IMR-90 (cell line): Measurements from ENCODE around the gene MRPL44. TPM values are rescaled to one million over a fixed set of nuclear protein-coding genes. Genes with fewer than 3 reads are reported as not detected.

Experiments
- ATAC-seq: fragments of 200-7000 bp; cut with Tn5 transposase; 2 replicates; pipeline ENCODE4 v1.9.1; 2020; ENCODE audit warnings: low read depth, mild to moderate bottlenecking, moderate library complexity
- BruUV-seq: library from RNA; stranded (reverse); fragments of 400-500 nt; replicated peaks from 2 replicates; lab custom pipeline; 2021; lab: Mats Ljungman, UMichigan
- CTCF ChIA-PET: fragments of 300-600 bp; formaldehyde crosslinking; extraction: SDS; loops from one replicate; lab custom pipeline; 2021; ENCODE audit warnings: antibody characterized with exemption; lab: Yijun Ruan, JAX
- POLR2A ChIA-PET: fragments of 300-600 bp; sonication (Branson Sonifier 250); formaldehyde crosslinking; loops from one replicate; lab custom pipeline; 2022; ENCODE audit warnings: antibody characterized with exemption; ENCODE audit not compliant: unreplicated experiment; lab: Charles Lee
- DNase-seq: peaks from one replicate; pipeline ENCODE4 v3.0.0; 2013
- H2AFZ ChIP-seq: replicated peaks from 2 replicates; pipeline ENCODE3; 2013; ENCODE audit warnings: low read length, mild to moderate bottlenecking; ENCODE audit not compliant: poor library complexity
- H2AK5ac ChIP-seq: 2 replicates; pipeline ENCODE4 v1.6.1; 2013; ENCODE audit warnings: low read depth, low read length, inconsistent platforms
- H2AK9ac ChIP-seq: replicated peaks from 2 replicates; pipeline ENCODE3; 2013; ENCODE audit warnings: mild to moderate bottlenecking, low read depth, low read length, moderate library complexity; ENCODE audit not compliant: poor library complexity
- H2BK120ac ChIP-seq: 2 replicates; pipeline ENCODE4 v1.6.1; 2013; ENCODE audit warnings: low read depth, low read length, inconsistent platforms
- H2BK15ac ChIP-seq: 3 replicates; pipeline ENCODE4 v1.6.1; 2013; ENCODE audit warnings: low read depth, low read length, inconsistent platforms
- H2BK20ac ChIP-seq: 2 replicates; pipeline ENCODE4 v1.6.1; 2013; ENCODE audit warnings: low read depth, mild to moderate bottlenecking, inconsistent platforms, low read length, moderate library complexity
- H2BK5ac ChIP-seq: 2 replicates; pipeline ENCODE4 v1.6.1; 2013; ENCODE audit warnings: mild to moderate bottlenecking, low read depth, low read length, inconsistent platforms; ENCODE audit not compliant: poor library complexity, severe bottlenecking
- H3K14ac ChIP-seq: replicated peaks from 2 replicates; pipeline ENCODE4 v1.6.1; 2013; ENCODE audit warnings: low read depth, low read length, inconsistent platforms
- H3K18ac ChIP-seq: 2 replicates; pipeline ENCODE4 v1.6.1; 2013; ENCODE audit warnings: low read depth, low read length, control low read depth
- H3K23ac ChIP-seq: 2 replicates; pipeline ENCODE4 v1.6.1; 2013; ENCODE audit warnings: low read depth, low read length, inconsistent platforms
- H3K27ac ChIP-seq: 2 replicates; pipeline ENCODE4 v1.5.1; 2013; ENCODE audit warnings: mild to moderate bottlenecking, control low read depth, low read length; ENCODE audit not compliant: insufficient read depth
- H3K27me3 ChIP-seq: 2 replicates; pipeline ENCODE4 v1.6.1; 2013; ENCODE audit warnings: low read length; ENCODE audit not compliant: control insufficient read depth, insufficient read depth
- H3K36me3 ChIP-seq: 2 replicates; pipeline ENCODE4 v1.6.1; 2013; ENCODE audit warnings: low read length, mixed read lengths; ENCODE audit not compliant: control insufficient read depth, insufficient read depth
- H3K4ac ChIP-seq: 2 replicates; pipeline ENCODE4 v1.6.1; 2013; ENCODE audit warnings: low read depth, low read length, inconsistent platforms
- H3K4me1 ChIP-seq: 2 replicates; pipeline ENCODE4 v1.6.1; 2013; ENCODE audit warnings: low read length, mixed read lengths; ENCODE audit not compliant: control insufficient read depth, insufficient read depth
- H3K4me2 ChIP-seq: 2 replicates; pipeline ENCODE4 v1.6.1; 2013; ENCODE audit warnings: low read depth, mild to moderate bottlenecking, control low read depth, low read length, moderate library complexity
- H3K4me3 ChIP-seq: 2 replicates; pipeline ENCODE4 v1.5.1; 2013; ENCODE audit warnings: low read depth, mild to moderate bottlenecking, control low read depth, low read length, moderate library complexity; ENCODE audit not compliant: insufficient read depth
- H3K56ac ChIP-seq: 2 replicates; pipeline ENCODE4 v1.6.1; 2013; ENCODE audit warnings: low read length, inconsistent platforms; ENCODE audit not compliant: insufficient read depth; ENCODE audit errors: extremely low read depth
- H3K79me1 ChIP-seq, 2 experiments: 2 replicates each; pipeline ENCODE4 v1.6.1; 2013; ENCODE audit warnings: low read length in 2 of 2, inconsistent platforms in 1 of 2, low read depth in 1 of 2
- H3K9ac ChIP-seq: 2 replicates; pipeline ENCODE4 v1.6.1; 2013; ENCODE audit warnings: low read depth, low read length, control low read depth
- H3K9me1 ChIP-seq: 2 replicates; pipeline ENCODE4 v1.6.1; 2013; ENCODE audit warnings: low read length, inconsistent platforms; ENCODE audit not compliant: insufficient read depth
- H3K9me3 ChIP-seq: 2 replicates; pipeline ENCODE4 v1.6.1; 2013; ENCODE audit warnings: low read length; ENCODE audit not compliant: control insufficient read depth, insufficient read depth
- H4K20me1 ChIP-seq: 2 replicates; pipeline ENCODE4 v1.6.1; 2013; ENCODE audit warnings: low read length, inconsistent platforms; ENCODE audit not compliant: insufficient read depth
- H4K5ac ChIP-seq: 2 replicates; pipeline ENCODE4 v1.6.1; 2013; ENCODE audit warnings: mild to moderate bottlenecking, low read depth, low read length, control low read depth
- H4K8ac ChIP-seq, 2 experiments: 2 replicates each; pipeline ENCODE4 v1.6.1; 2013; ENCODE audit warnings: low read depth in 2 of 2, low read length in 2 of 2, control low read depth in 1 of 2, inconsistent platforms in 1 of 2
- H4K91ac ChIP-seq: 2 replicates; pipeline ENCODE4 v1.6.1; 2013; ENCODE audit warnings: low read depth, low read length, inconsistent platforms; ENCODE audit not compliant: insufficient read depth
- BHLHE40 ChIP-seq: fragments of 150-350 bp; IDR thresholded peaks from 2 replicates; pipeline ENCODE4 v1.6.1; 2016; ENCODE audit warnings: mild to moderate bottlenecking, low read depth, low read length
- CEBPB ChIP-seq: IDR thresholded peaks from 2 replicates; pipeline ENCODE4 v1.6.1; 2012; ENCODE audit warnings: low read depth, low read length, improper control_type of control experiment
- CHD1 ChIP-seq: IDR thresholded peaks from 2 replicates; pipeline ENCODE4 v1.6.1; 2012; ENCODE audit warnings: low read depth, low read length, improper control_type of control experiment
- CTCF ChIP-seq: conservative IDR thresholded peaks from 2 replicates; pipeline ENCODE4 v1.5.1; 2012; ENCODE audit warnings: mild to moderate bottlenecking, low read depth, low read length, improper control_type of control experiment
- ELK1 ChIP-seq: fragments of 150-350 bp; IDR thresholded peaks from 2 replicates; pipeline ENCODE4 v1.6.1; 2016; ENCODE audit warnings: low read depth, mild to moderate bottlenecking, low read length, moderate library complexity, borderline replicate concordance
- FOS ChIP-seq: fragments of 150-350 bp; IDR thresholded peaks from 2 replicates; pipeline ENCODE4 v1.6.1; 2016; ENCODE audit warnings: low read depth, low read length
- MAFK ChIP-seq: IDR thresholded peaks from 2 replicates; pipeline ENCODE4 v1.6.1; 2012; ENCODE audit warnings: low read depth, low read length, improper control_type of control experiment
- MAZ ChIP-seq: IDR thresholded peaks from 2 replicates; pipeline ENCODE4 v1.6.1; 2012; ENCODE audit warnings: low read depth, mild to moderate bottlenecking, low read length, improper control_type of control experiment, moderate library complexity, borderline replicate concordance
- MXI1 ChIP-seq: IDR thresholded peaks from 2 replicates; pipeline ENCODE4 v1.6.1; 2012; ENCODE audit warnings: low read depth, mild to moderate bottlenecking, low read length, moderate library complexity, borderline replicate concordance
- NFE2L2 ChIP-seq: fragments of 150-350 bp; IDR thresholded peaks from 2 replicates; pipeline ENCODE4 v1.6.1; 2016; ENCODE audit warnings: low read depth, mild to moderate bottlenecking, low read length
- POLR2A ChIP-seq: IDR thresholded peaks from 2 replicates; pipeline ENCODE4 v1.6.1; 2012; ENCODE audit warnings: mild to moderate bottlenecking, low read depth, low read length
- RAD21 ChIP-seq: IDR thresholded peaks from 2 replicates; pipeline ENCODE4 v1.6.1; 2012; ENCODE audit warnings: low read length, improper control_type of control experiment
- RCOR1 ChIP-seq: IDR thresholded peaks from 2 replicates; pipeline ENCODE4 v1.6.1; 2012; ENCODE audit warnings: mild to moderate bottlenecking, low read length, improper control_type of control experiment; ENCODE audit not compliant: insufficient replicate concordance
- RFX5 ChIP-seq: IDR thresholded peaks from 2 replicates; pipeline ENCODE4 v1.8.0; 2012; ENCODE audit warnings: low read depth, mild to moderate bottlenecking, low read length, moderate library complexity
- SMC3 ChIP-seq: fragments of 150-350 bp; IDR thresholded peaks from 2 replicates; pipeline ENCODE4 v1.6.1; 2016; ENCODE audit warnings: low read depth, mild to moderate bottlenecking, antibody characterized with exemption, low read length, moderate library complexity
- USF2 ChIP-seq: fragments of 150-350 bp; IDR thresholded peaks from 2 replicates; pipeline ENCODE4 v1.6.1; 2017; ENCODE audit warnings: mild to moderate bottlenecking, antibody characterized with exemption, low read length, low read depth
- WGBS, 2 experiments: methylation state at CpG; one replicate each; pipeline versions ENCODE4 v1.1.5 to v1.1.7; 2013; ENCODE audit warnings: missing lambda C conversion rate in 2 of 2; ENCODE audit not compliant: insufficient read length in 1 of 2; ENCODE audit errors: extremely low coverage in 2 of 2; 5-methylcytosine and 5-hydroxymethylcytosine counted together
- dilution Hi-C: fragments of 300-500 bp; cut with HindIII; formaldehyde crosslinking; loops from one replicate; pipeline ENCODE4 v1.14.3; 2018; ENCODE audit warnings: low sequenced_read_pairs; ENCODE audit not compliant: unreplicated experiment
- in situ Hi-C: fragments of 300-500 bp; cut with MboI; formaldehyde crosslinking; loops from 3 replicates; pipeline ENCODE4 v1.14.3; 2019; ENCODE audit warnings: low sequenced_read_pairs, inconsistent platforms, mixed read lengths
- intact Hi-C: fragments of 100-400 bp; cut with micrococcal nuclease; formaldehyde crosslinking; loops from 2 replicates; pipeline ENCODE4 v1.10.0; 2022
- polyA plus RNA-seq, 3 experiments: library from polyadenylated mRNA; depleted of rRNA; stranded (reverse); fragments of >200 nt; gene quantifications; 2 replicates each; pipeline ENCODE4 v1.2.3, GENCODE V29; 2012; ENCODE audit warnings: low replicate concordance in 1 of 3
- total RNA-seq: library from RNA; depleted of rRNA; stranded (reverse); fragments of >200 nt; gene quantifications from 2 replicates; pipeline ENCODE4 v1.2.3, GENCODE V29; 2012

MRPL44 gene
- total and polyA plus RNA-seq, 2 of the 4 experiments (the other 2 are of a cell fraction), result 18.6 to 20.1 TPM

- Histone ChIP-seq H3K14ac (peak overlapping the region; percentile 42), H2BK15ac (no peak overlapping the region), H3K4me2 (peak overlapping the region; percentile 63; the same call in 1 of the 2 replicates), H3K56ac (no peak overlapping the region), H3K9me3 (no peaks in the 10 kb centered on the region), H2BK120ac (peak overlapping the region; percentile 3), H3K4ac (peak overlapping the region; percentile 28; the same call in 1 of the 2 replicates), H3K79me1 (peaks cover 46 to 84% of the 10 kb centered on the region in 2 experiments), H3K4me1 (peaks cover 21% of the 10 kb centered on the region), H4K91ac (no peak overlapping the region; the same call in none of the 2 replicates), H3K36me3 (no peaks in the 10 kb centered on the region), H2AK5ac (no peak overlapping the region), H3K4me3 (no peak overlapping the region), H2AK9ac (no peak overlapping the region), H4K5ac (peak overlapping the region; percentile 87; the same call in 1 of the 2 replicates), H3K23ac (peak overlapping the region; percentile 30; the same call in 1 of the 2 replicates), H3K9ac (peak overlapping the region; percentile 14; the same call in 1 of the 2 replicates), H2BK20ac (peak overlapping the region; percentile 57; the same call in 1 of the 2 replicates), H2BK5ac (peak overlapping the region; percentile 10), H3K27me3 (no peaks in the 10 kb centered on the region), H4K20me1 (peaks cover 37% of the 10 kb centered on the region), H3K27ac (no peak overlapping the region), H2AFZ (no peak overlapping the region), H4K8ac (peak overlapping the region; percentile 7 to 41; a peak in 3 of 4 replicates), H3K9me1 (peaks cover 16% of the 10 kb centered on the region), H3K18ac (peak overlapping the region; percentile 86; the same call in 1 of the 2 replicates)
- CTCF ChIA-PET, result no interaction called here
- BruUV-seq, result no TSS peak
- POLR2A ChIA-PET, result no interaction called here
- DNase-seq (no peak), ATAC-seq (no peak)
- no CpG with 5 or more reads among the region's 1 CpG for WGBS, 2 experiments
- in situ Hi-C loops, result no loop called here
- TF ChIP-seq USF2, result no peak
- no peak for TF ChIP-seq FOS
- TF ChIP-seq SMC3, result no peak
- no peak for TF ChIP-seq ELK1
- TF ChIP-seq MAZ, result no peak
- TF ChIP-seq CHD1, result no peak
- TF ChIP-seq BHLHE40, result no peak
- no peak for TF ChIP-seq MAFK
- TF ChIP-seq RFX5, result no peak
- TF ChIP-seq POLR2A, result no peak
- TF ChIP-seq MXI1, result no peak
- no peak for TF ChIP-seq RCOR1
- TF ChIP-seq CEBPB, result no peak
- no peak for TF ChIP-seq RAD21
- no peak for TF ChIP-seq NFE2L2
- TF ChIP-seq CTCF, result no peak
- dilution Hi-C loops, result no loop called here
- intact Hi-C loops, result no loop called here
These were observed 19.7 kb upstream of the MRPL44 start for GRCh38 chr2:223937535-223937934.
